ENCODE results near the gene CD109. TPM values are rescaled to one million over a fixed set of nuclear protein-coding genes. Genes with fewer than 3 reads are reported as not detected.

Gene CD109
- total and polyA plus RNA-seq, 2 of the 8 experiments (the other 6 are each of a cell fraction or from before 2014, with no cell fraction given): 1.4 to 5.3 TPM

GRCh38 chr6:73652637-73653570, 43.1 kb upstream of the CD109 start (continued):
- TF ChIP-seq KDM1A (IDR thresholded peaks at IDR 0.05; ENCODE audit: borderline replicate concordance, low read length) (no peak), RAD21 (IDR thresholded peaks at IDR 0.05 in 1 of 2, conservative IDR thresholded peaks at IDR 0.05 in 1 of 2; ENCODE audit: low read depth in 2 of 2, low read length in 2 of 2) (peak; percentile 43 to 55), KDM4A (IDR thresholded peaks at IDR 0.05; ENCODE audit: low read depth, low read length, severe bottlenecking) (no peak), E2F6 (IDR thresholded peaks at IDR 0.05) (no peak), CTBP2 (IDR thresholded peaks at IDR 0.05; ENCODE audit: borderline replicate concordance, insufficient read depth, insufficient read length, low read length) (no peak), SRF (IDR thresholded peaks at IDR 0.05; ENCODE audit: low read depth, low read length) (no peak), MAFK (IDR thresholded peaks at IDR 0.05; ENCODE audit: low read depth, low read length) (no peak), ATF2 (IDR thresholded peaks at IDR 0.05; ENCODE audit: low read length) (no peak), RNF2 (IDR thresholded peaks at IDR 0.05; ENCODE audit: borderline replicate concordance, low read depth, low read length, missing control alignments, poor library complexity, severe bottlenecking) (no peak), POLR2AphosphoS5 (IDR thresholded peaks at IDR 0.05; ENCODE audit: low read depth, low read length) (0 out of 2 replicates have a peak, but pooled peaks have one; percentile 19), KDM5A (IDR thresholded peaks at IDR 0.05; ENCODE audit: low read length) (no peak), CHD2 (IDR thresholded peaks at IDR 0.05; ENCODE audit: low read length) (no peak), SIN3A (conservative IDR thresholded peaks at IDR 0.05 in 1 of 2, IDR thresholded peaks at IDR 0.05 in 1 of 2; ENCODE audit: low read depth in 1 of 2, low read length in 2 of 2) (peak; percentile 51 to 73; a peak in 2 of 4 replicates), POLR2A (IDR thresholded peaks at IDR 0.05; ENCODE audit: control extremely low read depth in 1 of 2, low read depth in 2 of 2, low read length in 2 of 2) (no peak), PHF8 (conservative IDR thresholded peaks at IDR 0.05; ENCODE audit: low read depth, low read length) (no peak), TAF1 (IDR thresholded peaks at IDR 0.05; ENCODE audit: low read depth, low read length) (no peak), CEBPB (IDR thresholded peaks at IDR 0.05; ENCODE audit: low read depth, low read length) (no peak), JUND (IDR thresholded peaks at IDR 0.05; ENCODE audit: low read length) (no peak)

Measured in H1 (cell line).